IPS DF 6.9 (cell line): ENCODE data around the gene SREBF1.
A peak's percentile ranks its signal among the peaks of the same experiment; 100 is the strongest.

Source experiments
- DNase-seq: peaks from one replicate; pipeline ENCODE4 v3.0.0-alpha.2; 2013; ENCODE audit warnings: low read depth, low spot score
- H3K27ac ChIP-seq: one replicate; pipeline ENCODE4 v1.5.1; 2013; ENCODE audit warnings: low read length, control low read depth
- H3K27me3 ChIP-seq: 2 replicates; pipeline ENCODE4 v1.6.1; 2013; ENCODE audit warnings: mild to moderate bottlenecking, low read length; ENCODE audit not compliant: control insufficient read depth, insufficient read depth
- H3K36me3 ChIP-seq: 2 replicates; pipeline ENCODE4 v1.6.1; 2013; ENCODE audit warnings: low read length; ENCODE audit not compliant: control insufficient read depth, insufficient read depth
- H3K4me1 ChIP-seq: 2 replicates; pipeline ENCODE4 v1.6.1; 2013; ENCODE audit warnings: low read length; ENCODE audit not compliant: control insufficient read depth, insufficient read depth
- H3K4me3 ChIP-seq: 2 replicates; pipeline ENCODE4 v1.5.1; 2013; ENCODE audit warnings: mild to moderate bottlenecking, low read length
- H3K9me3 ChIP-seq: 2 replicates; pipeline ENCODE4 v1.6.1; 2013; ENCODE audit warnings: low read length, inconsistent platforms; ENCODE audit not compliant: control insufficient read depth, insufficient read depth
- WGBS: extraction: QIAGEN DNeasy Blood & Tissue Kit; methylation state at CpG from one replicate; pipeline ENCODE4 v1.1.7; 2013; ENCODE audit warnings: mixed read lengths, missing lambda C conversion rate; ENCODE audit not compliant: insufficient read length, insufficient coverage; 5-methylcytosine and 5-hydroxymethylcytosine counted together

SREBF1 gene

DNA sequence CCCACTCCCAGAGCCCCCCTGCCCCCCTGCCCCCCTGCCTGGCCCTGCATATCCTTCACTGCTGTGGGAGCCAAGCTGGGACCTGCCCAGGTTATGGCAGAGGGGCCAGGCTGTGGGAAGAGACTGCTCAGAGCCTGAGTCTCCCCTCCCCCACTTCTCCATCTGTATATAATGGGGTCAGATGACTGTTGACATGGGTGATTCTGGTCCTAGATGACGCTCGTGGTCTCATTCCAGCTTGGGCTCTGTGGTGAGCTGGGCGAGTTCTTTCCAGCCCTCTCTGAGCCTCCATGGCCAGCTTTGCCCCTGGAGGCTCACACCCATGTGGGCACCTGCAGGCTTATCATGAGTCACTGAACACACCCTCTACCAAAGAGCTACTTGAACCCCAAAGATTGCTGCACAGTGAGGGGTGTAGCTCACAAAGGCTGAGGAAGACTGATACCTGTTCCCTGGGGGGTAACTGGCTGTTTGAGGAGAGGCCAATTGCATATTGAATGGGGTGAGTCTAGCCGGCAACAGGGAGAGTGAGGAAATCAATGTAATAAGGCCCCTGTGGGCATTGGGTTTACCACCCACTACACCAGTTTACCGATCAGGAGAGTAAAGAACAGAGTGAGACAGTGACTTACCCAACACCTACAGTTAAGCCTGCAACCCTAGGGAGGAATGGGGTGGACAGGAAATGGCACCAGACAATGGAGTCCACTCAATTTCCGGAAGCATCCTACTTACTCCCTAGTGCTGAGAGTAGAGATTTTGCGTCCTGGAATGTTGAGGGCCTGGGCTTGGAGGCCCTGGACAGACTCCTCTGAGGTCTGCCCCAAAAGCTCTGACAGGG lies 4.2 kb upstream of the SREBF1 start:
- Histone ChIP-seq H3K9me3 (no peaks in the 10 kb centered on the region), H3K36me3 (no peaks in the 10 kb centered on the region), H3K27ac (no peak overlapping the region), H3K27me3 (no peaks in the 10 kb centered on the region), H3K4me1 (peaks cover 20% of the 10 kb centered on the region; the same call in 1 of the 2 replicates), H3K4me3 (no peak overlapping the region)
- no peak for DNase-seq
- WGBS, result no CpG with 5 or more reads among the region's 7 CpGs

GRCh38 chr17:17839791-17840707 lies 3.3 kb upstream of the SREBF1 start:
- H3K27me3 ChIP-seq, result no peaks in the 10 kb centered on the region
- H3K4me1 ChIP-seq, result peaks cover 25% of the 10 kb centered on the region
- peak overlapping the region; percentile 25; the same call in 1 of the 2 replicates for H3K4me3 ChIP-seq
- peak; percentile 81 for DNase-seq
- no peaks in the 10 kb centered on the region for H3K36me3 ChIP-seq
- no peaks in the 10 kb centered on the region for H3K9me3 ChIP-seq
- WGBS, result no CpG with 5 or more reads among the region's 71 CpGs
- peak overlapping the region; percentile 11 for H3K27ac ChIP-seq

- H3K36me3 ChIP-seq, result no peaks in the 10 kb centered on the region
- no peaks in the 10 kb centered on the region for H3K27me3 ChIP-seq
- no CpG with 5 or more reads among the region's 11 CpGs for WGBS
- H3K4me1 ChIP-seq, result peaks cover 25% of the 10 kb centered on the region
- no peak overlapping the region for H3K27ac ChIP-seq
- H3K9me3 ChIP-seq, result no peaks in the 10 kb centered on the region
- no peak overlapping the region for H3K4me3 ChIP-seq
- DNase-seq, result no peak
Observed at GRCh38 chr17:17837966-17838962, 1.5 kb upstream of the SREBF1 start.

- Histone ChIP-seq H3K27ac (no peak overlapping the region), H3K27me3 (no peaks in the 10 kb centered on the region), H3K9me3 (no peaks in the 10 kb centered on the region), H3K4me1 (peaks cover 25% of the 10 kb centered on the region), H3K36me3 (no peaks in the 10 kb centered on the region), H3K4me3 (no peak overlapping the region)
- WGBS, result no CpG with 5 or more reads among the region's 3 CpGs
- no peak for DNase-seq
Observed at GRCh38 chr17:17837380-17837821, 615 bp upstream of the SREBF1 start.

GRCh38 chr17:17836250-17836817 lies 452 bp downstream of the SREBF1 start:
- Histone ChIP-seq H3K27ac (no peak overlapping the region), H3K4me3 (peak overlapping the region; percentile 95), H3K27me3 (no peaks in the 10 kb centered on the region), H3K36me3 (0 out of 2 replicates have a peak, but pooled peaks cover 3% of the 10 kb centered on the region), H3K4me1 (peaks cover 25% of the 10 kb centered on the region), H3K9me3 (no peaks in the 10 kb centered on the region)
- DNase-seq, result peak; percentile 98
- whole genome bisulfite sequencing, result no CpG with 5 or more reads among the region's 69 CpGs

GRCh38 chr17:17835415-17836249 lies 1.2 kb downstream of the SREBF1 start:
- Histone ChIP-seq H3K4me3 (peak overlapping the region; percentile 23; the same call in 1 of the 2 replicates), H3K27me3 (no peaks in the 10 kb centered on the region), H3K9me3 (no peaks in the 10 kb centered on the region), H3K36me3 (0 out of 2 replicates have a peak, but pooled peaks cover 3% of the 10 kb centered on the region), H3K27ac (no peak overlapping the region), H3K4me1 (peaks cover 21% of the 10 kb centered on the region)
- no peak for DNase-seq
- WGBS, result no CpG with 5 or more reads among the region's 25 CpGs

DNA sequence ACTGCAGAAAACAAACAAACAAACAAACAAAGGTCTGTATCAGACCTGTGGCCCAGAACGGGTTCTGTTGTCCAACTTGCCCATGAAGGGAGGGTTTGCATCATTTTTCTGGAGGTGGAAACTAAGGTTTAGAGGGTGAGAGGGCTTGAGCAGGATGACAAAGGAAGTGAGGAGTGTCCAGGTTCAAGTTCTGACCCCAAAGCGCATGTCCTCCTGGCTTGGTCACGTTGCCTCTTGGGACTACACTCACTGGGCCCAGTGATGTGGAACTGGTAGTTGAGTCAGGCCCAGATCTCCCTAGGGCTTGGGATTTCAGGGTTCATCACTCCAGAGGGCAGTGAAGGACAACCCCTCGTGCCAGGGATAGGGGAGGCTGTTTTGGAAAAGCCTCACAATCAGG lies 1.8 kb downstream of the SREBF1 start:
- WGBS, result no CpG with 5 or more reads among the region's 4 CpGs
- no peak for DNase-seq
- no peak overlapping the region for H3K27ac ChIP-seq
- no peak overlapping the region for H3K4me3 ChIP-seq
- H3K4me1 ChIP-seq, result peaks cover 20% of the 10 kb centered on the region
- H3K9me3 ChIP-seq, result no peaks in the 10 kb centered on the region
- H3K36me3 ChIP-seq, result 0 out of 2 replicates have a peak, but pooled peaks cover 3% of the 10 kb centered on the region
- no peaks in the 10 kb centered on the region for H3K27me3 ChIP-seq

- no CpG with 5 or more reads among the region's 8 CpGs for WGBS
- no peak overlapping the region for H3K4me3 ChIP-seq
- no peak for DNase-seq
- H3K27ac ChIP-seq, result no peak overlapping the region
- H3K27me3 ChIP-seq, result no peaks in the 10 kb centered on the region
- H3K4me1 ChIP-seq, result peaks cover 15% of the 10 kb centered on the region
- H3K36me3 ChIP-seq, result 0 out of 2 replicates have a peak, but pooled peaks cover 3% of the 10 kb centered on the region
- no peaks in the 10 kb centered on the region for H3K9me3 ChIP-seq
Observed at GRCh38 chr17:17833658-17834357, 3.0 kb downstream of the SREBF1 start.
